Measurements from ENCODE around the gene ZBP1.

The ZBP1 gene

GRCh38 chr20:57571782-57572416, 48.3 kb downstream of the ZBP1 start:
- no peak for DNase-seq (ENCODE audit: low read depth in 2 of 2)

- no peak for DNase-seq (ENCODE audit: low read depth in 2 of 2)
Observed at GRCh38 chr20:57570920-57571319, 49.3 kb downstream of the ZBP1 start.

GRCh38 chr20:57570145-57570850, 49.9 kb downstream of the ZBP1 start:
- DNase-seq (ENCODE audit: low read depth in 2 of 2), result no peak

- no peak for DNase-seq (ENCODE audit: low read depth in 2 of 2)
Observed at GRCh38 chr20:57568960-57569359, 51.3 kb downstream of the ZBP1 start.

DNA sequence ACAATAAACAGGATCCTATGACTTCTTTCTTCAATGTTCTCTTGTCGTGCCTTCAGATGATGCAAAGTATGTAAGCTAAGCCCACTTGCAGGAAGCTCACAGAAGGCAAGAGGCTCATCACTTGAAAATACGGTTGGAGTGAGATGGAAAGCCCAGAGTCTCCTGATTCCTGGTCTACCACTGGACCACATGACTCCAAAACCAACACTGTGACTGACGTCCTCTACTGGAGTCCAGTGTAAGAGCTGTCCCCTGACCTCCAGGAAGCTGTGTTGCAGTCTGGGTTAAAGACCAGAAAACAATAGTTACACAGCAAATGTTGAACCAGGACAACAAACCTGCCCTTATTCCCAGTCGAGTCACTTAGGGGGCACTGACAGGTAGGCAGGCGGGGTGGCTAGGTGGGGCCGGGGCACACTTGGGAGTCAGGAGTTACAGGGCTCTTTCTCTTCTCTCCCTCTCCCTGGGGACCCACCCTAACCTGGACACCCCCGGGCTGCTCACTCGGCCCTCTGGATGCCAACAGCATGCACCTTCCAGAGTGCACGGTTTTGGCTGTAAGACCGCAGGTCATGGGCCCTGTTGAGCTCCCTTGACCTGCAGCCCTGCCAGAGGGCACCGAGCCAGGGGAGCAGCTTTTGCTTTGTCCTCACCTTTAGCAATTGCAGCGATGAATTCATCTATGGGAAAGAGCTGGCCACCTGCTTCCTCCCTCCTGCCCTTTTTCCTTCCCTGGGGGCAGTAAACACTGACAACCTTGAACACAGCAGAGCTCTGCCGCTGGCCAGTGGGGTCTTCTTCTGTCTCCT, 51.9 kb downstream of the ZBP1 start:
- no peak for DNase-seq (ENCODE audit: low read depth in 2 of 2)

DNA sequence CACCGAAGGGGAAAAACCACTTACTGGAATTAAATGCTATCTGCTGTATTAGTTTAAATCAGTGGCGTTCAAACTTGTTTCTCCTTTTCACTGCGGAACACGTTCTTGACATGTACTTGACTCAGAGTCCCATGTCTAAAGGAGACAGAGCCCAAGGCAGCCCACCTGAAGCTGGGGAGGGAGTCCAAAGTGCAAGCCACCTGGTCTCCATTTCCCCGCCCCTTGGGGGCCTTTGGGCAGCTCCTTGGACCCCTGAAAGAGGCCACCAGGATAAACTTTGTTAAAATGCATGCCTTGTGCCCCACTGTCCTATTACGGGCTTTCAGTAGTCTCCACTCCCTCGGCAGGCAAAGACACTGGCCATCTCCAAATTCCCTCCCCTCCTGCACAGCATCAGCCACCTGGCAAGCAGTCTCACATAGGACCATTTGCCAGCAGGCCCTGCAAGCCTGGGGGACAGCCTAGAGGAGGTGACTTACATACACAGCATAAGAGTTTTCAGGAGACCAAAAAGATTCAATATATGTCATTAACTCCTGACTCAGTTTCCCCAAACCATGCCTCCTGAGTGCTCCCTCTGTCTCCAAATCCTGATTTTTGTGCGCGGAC, 52.7 kb downstream of the ZBP1 start:
- DNase-seq (ENCODE audit: low read depth in 2 of 2), result no peak

DNA sequence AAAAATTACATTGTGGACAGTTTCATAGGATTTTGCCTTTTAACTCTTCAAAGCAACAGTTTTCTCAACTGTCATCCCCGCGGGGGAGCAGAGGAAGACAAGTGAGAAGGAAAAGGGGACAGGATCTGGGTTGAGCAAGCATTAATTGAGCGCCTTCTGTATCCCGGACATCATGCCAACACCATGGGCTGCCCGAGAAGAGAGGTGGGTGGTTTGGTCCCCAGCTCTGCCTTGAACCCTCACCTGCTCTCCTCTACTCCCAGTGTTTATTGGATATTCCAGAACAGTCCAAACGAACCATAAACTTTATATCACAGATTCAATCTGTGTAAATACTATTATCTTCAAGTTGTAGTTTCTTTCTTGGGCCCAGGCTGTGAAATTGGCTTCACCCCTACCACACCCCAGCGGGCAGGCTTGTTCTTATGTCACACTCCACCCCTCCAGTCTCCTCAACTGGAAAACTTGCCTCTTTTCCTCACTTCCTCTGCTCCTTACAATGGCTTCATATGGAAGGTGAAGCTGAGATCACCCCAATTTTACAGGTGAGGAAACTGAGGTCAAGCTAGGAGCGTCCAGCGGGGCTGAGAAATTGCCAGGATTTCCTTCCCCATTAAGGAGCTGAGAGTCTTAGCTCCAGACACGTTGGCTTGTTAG, 53.3 kb downstream of the ZBP1 start:
- DNase-seq (ENCODE audit: low read depth in 2 of 2), result no peak

- DNase-seq (ENCODE audit: low read depth in 2 of 2), result no peak
Observed at GRCh38 chr20:57566399-57566798, 53.8 kb downstream of the ZBP1 start.

DNA sequence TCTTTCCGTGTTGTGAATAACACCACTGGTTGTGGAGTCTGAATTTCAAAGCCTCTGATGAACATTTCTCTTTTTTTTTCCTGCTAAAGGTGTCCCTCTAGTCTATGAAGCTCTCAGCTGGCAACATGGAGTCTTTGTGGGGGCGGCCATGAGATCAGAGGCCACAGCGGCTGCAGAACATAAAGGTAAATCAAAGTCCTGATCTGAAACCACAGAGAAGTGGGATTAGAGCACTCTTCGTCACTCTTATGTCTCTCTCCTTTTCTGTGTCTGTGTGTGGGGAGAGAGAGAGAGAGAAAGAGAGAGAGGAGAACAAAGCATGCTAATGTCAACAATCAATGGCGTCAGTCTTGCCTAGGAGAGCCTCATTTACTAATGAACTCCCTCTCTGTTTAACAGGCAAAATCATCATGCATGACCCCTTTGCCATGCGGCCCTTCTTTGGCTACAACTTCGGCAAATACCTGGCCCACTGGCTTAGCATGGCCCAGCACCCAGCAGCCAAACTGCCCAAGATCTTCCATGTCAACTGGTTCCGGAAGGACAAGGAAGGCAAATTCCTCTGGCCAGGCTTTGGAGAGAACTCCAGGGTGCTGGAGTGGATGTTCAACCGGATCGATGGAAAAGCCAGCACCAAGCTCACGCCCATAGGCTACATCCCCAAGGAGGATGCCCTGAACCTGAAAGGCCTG, 55.1 kb downstream of the ZBP1 start:
- DNase-seq (ENCODE audit: low read depth in 2 of 2), result no peak

DNA sequence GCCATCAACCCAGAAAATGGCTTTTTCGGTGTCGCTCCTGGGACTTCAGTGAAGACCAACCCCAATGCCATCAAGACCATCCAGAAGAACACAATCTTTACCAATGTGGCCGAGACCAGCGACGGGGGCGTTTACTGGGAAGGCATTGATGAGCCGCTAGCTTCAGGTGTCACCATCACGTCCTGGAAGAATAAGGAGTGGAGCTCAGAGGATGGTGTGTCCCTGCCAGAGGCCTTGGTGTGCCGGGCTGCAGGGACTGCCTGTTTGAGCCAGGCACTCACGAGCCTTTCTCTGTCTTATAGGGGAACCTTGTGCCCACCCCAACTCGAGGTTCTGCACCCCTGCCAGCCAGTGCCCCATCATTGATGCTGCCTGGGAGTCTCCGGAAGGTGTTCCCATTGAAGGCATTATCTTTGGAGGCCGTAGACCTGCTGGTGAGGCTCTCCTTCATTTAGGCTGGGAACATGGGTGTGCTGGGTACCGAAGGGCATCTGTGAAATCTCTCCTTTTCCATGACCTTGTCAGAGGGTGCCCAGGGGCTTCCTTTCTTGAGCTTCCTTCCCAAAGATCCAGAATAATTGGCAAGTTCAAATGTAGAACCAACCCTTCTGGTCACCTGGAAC, 55.9 kb downstream of the ZBP1 start:
- no peak for DNase-seq (ENCODE audit: low read depth in 2 of 2)

DNA sequence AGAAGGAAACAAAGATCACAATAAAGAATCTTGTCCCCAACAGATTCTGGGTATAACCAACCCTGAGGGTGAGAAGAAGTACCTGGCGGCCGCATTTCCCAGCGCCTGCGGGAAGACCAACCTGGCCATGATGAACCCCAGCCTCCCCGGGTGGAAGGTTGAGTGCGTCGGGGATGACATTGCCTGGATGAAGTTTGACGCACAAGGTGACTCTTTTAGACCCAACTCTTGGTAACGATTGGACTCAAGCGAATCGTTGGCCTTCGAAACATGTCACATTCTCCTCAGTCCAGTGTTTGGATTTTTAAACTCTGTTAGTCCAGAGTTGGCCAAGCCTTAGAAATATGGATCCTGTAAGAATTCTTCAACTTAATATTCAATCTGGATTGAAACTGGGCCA, 56.7 kb downstream of the ZBP1 start:
- no peak for DNase-seq (ENCODE audit: low read depth in 2 of 2)

- DNase-seq (ENCODE audit: low read depth in 2 of 2), result no peak
Observed at GRCh38 chr20:57562541-57563465, 57.4 kb downstream of the ZBP1 start.

- DNase-seq (ENCODE audit: low read depth in 2 of 2), result no peak
Observed at GRCh38 chr20:57561356-57562279, 58.6 kb downstream of the ZBP1 start.

- no peak for DNase-seq (ENCODE audit: low read depth in 2 of 2)
Observed at GRCh38 chr20:57560554-57561355, 59.5 kb downstream of the ZBP1 start, which contains the start of gene PCK1. Gene PCK1, plus strand, starts transcription at chr20:57561110. Its CDS starts 302 bp downstream, at chr20:57561412.

DNA sequence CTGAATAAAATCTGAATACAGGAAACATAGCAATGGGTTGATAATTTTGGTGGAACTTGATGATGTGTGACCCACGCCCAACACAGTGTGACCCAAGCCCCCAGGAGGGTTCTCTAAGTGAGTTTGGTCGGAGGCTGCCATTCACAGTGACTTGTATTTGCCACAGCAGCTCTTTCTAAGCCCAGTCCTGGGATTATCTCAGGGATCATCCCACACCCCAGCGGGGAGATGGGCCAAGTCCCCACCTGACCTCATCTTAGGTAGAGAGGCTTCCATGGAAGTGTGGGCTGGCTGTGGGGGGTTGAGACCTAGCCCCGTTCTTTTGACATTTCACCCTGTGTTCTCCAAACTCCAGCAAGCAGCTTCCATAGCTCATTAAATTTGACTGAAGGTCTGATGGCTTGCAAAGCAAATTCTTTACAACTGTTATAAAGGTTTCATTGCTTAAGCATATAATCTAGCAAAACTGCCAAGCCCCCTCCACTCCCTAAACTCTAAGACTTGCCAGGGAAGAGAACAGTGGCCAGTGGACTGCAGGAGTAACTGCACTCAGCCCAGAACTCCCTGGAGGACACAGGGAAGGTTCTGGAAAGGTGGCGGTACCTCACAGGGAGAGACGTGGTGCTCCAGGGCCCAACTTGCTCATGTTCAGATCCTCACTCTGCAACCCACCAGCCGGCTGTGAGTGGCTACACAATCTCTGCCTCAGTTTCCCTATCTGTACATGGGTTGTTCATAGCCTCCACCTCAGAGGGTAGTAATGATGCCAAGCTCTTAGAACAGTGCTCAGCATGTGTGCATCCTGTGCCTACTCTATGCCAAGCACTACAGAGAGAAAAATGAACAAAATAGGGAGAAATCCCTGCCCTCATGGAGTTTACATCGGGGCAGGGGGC, 60.3 kb downstream of the ZBP1 start:
- DNase-seq (ENCODE audit: low read depth in 2 of 2), result no peak

DNA sequence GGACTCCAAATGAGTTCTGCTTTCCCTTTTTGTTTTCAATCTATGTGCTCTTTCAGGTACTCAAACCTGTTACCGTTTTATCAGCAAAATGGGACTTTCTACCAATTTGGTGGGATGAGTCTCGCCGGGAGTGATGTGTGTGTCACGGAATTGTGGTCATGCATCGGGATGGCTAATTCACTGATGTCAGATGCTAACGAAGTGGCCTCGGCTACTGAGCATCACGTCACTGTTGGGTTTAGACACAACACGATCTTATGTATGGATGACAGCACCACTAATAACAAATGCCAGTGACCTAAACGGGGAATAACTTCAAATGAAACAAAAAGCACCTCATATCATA, 61.0 kb downstream of the ZBP1 start:
- no peak for DNase-seq (ENCODE audit: low read depth in 2 of 2)

Measured in stimulated activated CD8-positive, alpha-beta memory T cell treated with anti-CD3 and anti-CD28 coated beads, Interleukin-2, amount 100 ng/mL, for 1 hour (primary cell).